H1 (cell line): ENCODE results near the gene KDSR. TPM values are rescaled to one million over a fixed set of nuclear protein-coding genes. Genes with fewer than 3 reads are reported as not detected.

Experiments used
- CTCF ChIA-PET: fragments of 300-600 bp; sonication (Branson Sonifier 250); formaldehyde crosslinking; loops from one replicate; lab custom pipeline; 2021; ENCODE audit not compliant: partially characterized antibody; lab: Charles Lee
- POLR2A ChIA-PET: fragments of 300-600 bp; sonication (Branson Sonifier 250); formaldehyde crosslinking; loops from one replicate; lab custom pipeline; 2021; ENCODE audit warnings: inconsistent platforms; ENCODE audit not compliant: partially characterized antibody; lab: Charles Lee
- DNase-seq, 2 experiments: peaks; one replicate each; pipeline versions ENCODE4 v3.0.0 to v3.0.0-alpha.2; 2010 to 2022; ENCODE audit warnings: low spot score in 2 of 2, low read depth in 1 of 2, mixed read lengths in 1 of 2
- FAIRE-seq: peaks from 2 replicates; lab custom pipeline; 2011; peaks lifted over from hg19 to GRCh38; lab: Jason Lieb, UNC
- H2AFZ ChIP-seq: 2 replicates; pipeline ENCODE4 v1.8.1; 2012; ENCODE audit warnings: low read length, inconsistent platforms
- H2AK5ac ChIP-seq: 2 replicates; pipeline ENCODE4 v1.6.1; 2013; ENCODE audit warnings: low read depth, low read length
- H2BK120ac ChIP-seq: replicated peaks from 2 replicates; pipeline ENCODE3; 2013; ENCODE audit warnings: low read depth, low read length, inconsistent platforms
- H2BK12ac ChIP-seq: 2 replicates; pipeline ENCODE4 v1.6.1; 2013; ENCODE audit warnings: low read depth, low read length
- H2BK15ac ChIP-seq: 2 replicates; pipeline ENCODE4 v1.6.1; 2013; ENCODE audit warnings: low read length
- H2BK20ac ChIP-seq: 2 replicates; pipeline ENCODE4 v1.6.1; 2013; ENCODE audit warnings: low read length
- H2BK5ac ChIP-seq: 2 replicates; pipeline ENCODE4 v1.6.1; 2013; ENCODE audit warnings: low read depth, low read length
- H3K14ac ChIP-seq: 2 replicates; pipeline ENCODE4 v1.6.1; 2013; ENCODE audit warnings: inconsistent platforms; ENCODE audit not compliant: insufficient read length
- H3K18ac ChIP-seq: 2 replicates; pipeline ENCODE4 v1.6.1; 2013; ENCODE audit warnings: low read length; ENCODE audit errors: extremely low read depth
- H3K23ac ChIP-seq: 2 replicates; pipeline ENCODE4 v1.6.1; 2013; ENCODE audit warnings: inconsistent platforms; ENCODE audit not compliant: insufficient read length
- H3K23me2 ChIP-seq: 2 replicates; pipeline ENCODE4 v1.6.1; 2013; ENCODE audit warnings: low read depth, low read length
- H3K27ac ChIP-seq: 2 replicates; pipeline ENCODE4 v1.6.1; 2011; ENCODE audit warnings: low read depth, low read length, inconsistent platforms
- H3K27me3 ChIP-seq, 4 experiments: replicated peaks in 1 of 4; 1 replicate in 1 of 4; 2 replicates in 3 of 4; pipeline versions ENCODE4 v1.6.1 to v1.8.1; 2011 to 2013; ENCODE audit warnings: low read length in 3 of 4, mild to moderate bottlenecking in 3 of 4, inconsistent platforms in 2 of 4, mixed read lengths in 2 of 4, moderate library complexity in 1 of 4; ENCODE audit not compliant: control insufficient read depth in 3 of 4, insufficient read depth in 3 of 4; ENCODE audit errors: extremely low read depth in 1 of 4
- H3K36me3 ChIP-seq, 4 experiments: 2 replicates each; pipeline versions ENCODE4 v1.6.1 to v1.8.1; 2011 to 2013; ENCODE audit warnings: mild to moderate bottlenecking in 4 of 4, low read length in 3 of 4, moderate library complexity in 2 of 4, control low read depth in 1 of 4, inconsistent platforms in 1 of 4; ENCODE audit not compliant: insufficient read depth in 4 of 4, control insufficient read depth in 2 of 4
- H3K4ac ChIP-seq: replicated peaks from 2 replicates; pipeline ENCODE3; 2013; ENCODE audit warnings: low read length, low read depth, mixed read lengths, inconsistent platforms; ENCODE audit not compliant: insufficient read length
- H3K4me1 ChIP-seq, 4 experiments: replicated peaks in 1 of 4; 1 replicate in 1 of 4; 2 replicates in 3 of 4; pipeline versions ENCODE4 v1.6.1 to v1.8.1; 2011 to 2013; ENCODE audit warnings: low read length in 3 of 4, inconsistent platforms in 2 of 4, mixed read lengths in 1 of 4; ENCODE audit not compliant: insufficient read depth in 4 of 4, control insufficient read depth in 3 of 4
- H3K4me2 ChIP-seq, 2 experiments: 2 replicates each; pipeline versions ENCODE4 v1.6.1 to v1.8.1; 2011 to 2013; ENCODE audit warnings: low read depth in 2 of 2, low read length in 2 of 2, control low read depth in 1 of 2, inconsistent platforms in 1 of 2, mild to moderate bottlenecking in 1 of 2; ENCODE audit not compliant: insufficient read depth in 1 of 2
- H3K4me3 ChIP-seq, 4 experiments: fragments of 200-600, 300-600 bp in 1 of 4; sonication (generic), shearing (Covaris generic), sonication (Bioruptor Twin) in 1 of 4; 2 replicates each; pipeline versions ENCODE4 v1.5.1 to v1.8.1; 2011 to 2016; ENCODE audit warnings: low read length in 4 of 4, low read depth in 3 of 4, control low read depth in 2 of 4, inconsistent platforms in 2 of 4, mild to moderate bottlenecking in 2 of 4, mixed read lengths in 1 of 4, moderate library complexity in 1 of 4; ENCODE audit not compliant: insufficient read depth in 2 of 4; ENCODE audit errors: extremely low read depth in 1 of 4
- H3K56ac ChIP-seq: replicated peaks from 2 replicates; pipeline ENCODE3; 2013; ENCODE audit warnings: low read depth, mild to moderate bottlenecking, mixed read lengths, low read length, inconsistent platforms; ENCODE audit not compliant: insufficient read length
- H3K79me1 ChIP-seq: 2 replicates; pipeline ENCODE4 v1.6.1; 2013; ENCODE audit warnings: low read depth, low read length, control low read depth
- H3K79me2 ChIP-seq, 2 experiments: 2 replicates each; pipeline versions ENCODE4 v1.6.1 to v1.8.1; 2012 to 2013; ENCODE audit warnings: low read length in 2 of 2, mild to moderate bottlenecking in 2 of 2, inconsistent platforms in 1 of 2; ENCODE audit not compliant: insufficient read depth in 2 of 2, control insufficient read depth in 1 of 2
- H3K9ac ChIP-seq, 4 experiments: replicated peaks in 1 of 4; 1 replicate in 1 of 4; 2 replicates in 3 of 4; pipeline versions ENCODE4 v1.6.1 to v1.8.1; 2011 to 2013; ENCODE audit warnings: low read depth in 3 of 4, low read length in 3 of 4, control low read depth in 2 of 4, mild to moderate bottlenecking in 2 of 4, moderate library complexity in 2 of 4, inconsistent platforms in 1 of 4; ENCODE audit errors: extremely low read depth in 1 of 4
- H3K9me3 ChIP-seq, 2 experiments: 2 replicates each; pipeline versions ENCODE4 v1.6.1 to v1.8.1; 2012 to 2013; ENCODE audit warnings: mild to moderate bottlenecking in 2 of 2, moderate library complexity in 2 of 2, control low read depth in 1 of 2, inconsistent platforms in 1 of 2, low read depth in 1 of 2, low read length in 1 of 2, mixed read lengths in 1 of 2; ENCODE audit not compliant: insufficient read depth in 2 of 2
- H4K20me1 ChIP-seq, 2 experiments: replicated peaks in 1 of 2; 2 replicates each; pipeline versions ENCODE3 to v1.8.1; 2011 to 2013; ENCODE audit warnings: inconsistent platforms in 2 of 2, low read length in 2 of 2, mild to moderate bottlenecking in 1 of 2; ENCODE audit not compliant: insufficient read depth in 2 of 2, control insufficient read depth in 1 of 2
- H4K5ac ChIP-seq: 2 replicates; pipeline ENCODE4 v1.6.1; 2013; ENCODE audit warnings: low read length, low read depth, mixed read lengths, inconsistent platforms; ENCODE audit not compliant: insufficient read length
- H4K8ac ChIP-seq: 2 replicates; pipeline ENCODE4 v1.8.0; 2013; ENCODE audit warnings: mild to moderate bottlenecking, moderate library complexity, low read length, inconsistent platforms; ENCODE audit not compliant: insufficient read depth; ENCODE audit errors: extremely low read depth
- H4K91ac ChIP-seq: replicated peaks from 2 replicates; pipeline ENCODE3; 2013; ENCODE audit warnings: low read length, mixed read lengths, inconsistent platforms; ENCODE audit not compliant: insufficient read length
- BRCA1 ChIP-seq: IDR thresholded peaks from 2 replicates; pipeline ENCODE4 v1.6.1; 2012; ENCODE audit warnings: low read depth, low read length, improper control_type of control experiment
- FOSL1 ChIP-seq: IDR thresholded peaks from 2 replicates; pipeline ENCODE4 v1.6.1; 2011; ENCODE audit warnings: mild to moderate bottlenecking, low read depth, low read length, moderate library complexity; ENCODE audit not compliant: insufficient read depth
- JUND ChIP-seq: IDR thresholded peaks from 2 replicates; pipeline ENCODE4 v1.6.1; 2011; ENCODE audit warnings: mild to moderate bottlenecking, improper control_type of control experiment, low read length
- RBBP5 ChIP-seq: IDR thresholded peaks from 2 replicates; pipeline ENCODE4 v1.7.1; 2012; ENCODE audit warnings: low read depth, mild to moderate bottlenecking, inconsistent platforms, low read length, moderate library complexity, borderline replicate concordance
- RFX5 ChIP-seq: IDR thresholded peaks from 2 replicates; pipeline ENCODE4 v1.6.1; 2011; ENCODE audit warnings: low read depth, low read length, improper control_type of control experiment, borderline replicate concordance
- SP2 ChIP-seq: IDR thresholded peaks from 2 replicates; pipeline ENCODE4 v1.6.1; 2012; ENCODE audit warnings: mild to moderate bottlenecking, low read length, inconsistent platforms
- WGBS, 2 experiments: shearing (Covaris generic) in 1 of 2; methylation state at CpG; one replicate each; pipeline versions ENCODE4 v1.1.6 to v1.1.7; 2013 to 2015; ENCODE audit warnings: low lambda C conversion rate in 2 of 2, mixed read lengths in 2 of 2, inconsistent platforms in 1 of 2, low coverage in 1 of 2, missing lambda C conversion rate in 1 of 2; ENCODE audit not compliant: insufficient replicate concordance in 2 of 2, insufficient coverage in 1 of 2, insufficient read length in 1 of 2; ENCODE audit errors: extremely low coverage in 1 of 2, missing lambda C conversion rate in 1 of 2; 5-methylcytosine and 5-hydroxymethylcytosine counted together
- polyA plus RNA-seq, 7 experiments: library from polyadenylated mRNA; depleted of rRNA in 3 of 7; stranded (reverse) in 5 of 7; unstranded in 2 of 7; fragments of >200 nt in 5 of 7; fragments of 200-250 nt in 2 of 7; gene quantifications; 1 replicate in 5 of 7; 2 replicates in 1 of 7; 4 replicates in 1 of 7; pipeline versions ENCODE4 v1.2.1 to v1.2.3, GENCODE V29; 2011 to 2013; ENCODE audit warnings: missing spikeins in 2 of 7, mixed read lengths in 2 of 7
- total RNA-seq: library from RNA; stranded (reverse); fragmentation: NEBNext Ultra II Directional; extraction: Animal tissue kit (Norgen Biotek cat#: 25700); gene quantifications from 2 replicates; pipeline ENCODE4 v1.2.1, GENCODE V29; 2021

KDSR gene
- total and polyA plus RNA-seq, 2 of the 8 experiments (the other 6 are each of a cell fraction or from before 2014, with no cell fraction given), result 12.4 to 50.5 TPM

DNA sequence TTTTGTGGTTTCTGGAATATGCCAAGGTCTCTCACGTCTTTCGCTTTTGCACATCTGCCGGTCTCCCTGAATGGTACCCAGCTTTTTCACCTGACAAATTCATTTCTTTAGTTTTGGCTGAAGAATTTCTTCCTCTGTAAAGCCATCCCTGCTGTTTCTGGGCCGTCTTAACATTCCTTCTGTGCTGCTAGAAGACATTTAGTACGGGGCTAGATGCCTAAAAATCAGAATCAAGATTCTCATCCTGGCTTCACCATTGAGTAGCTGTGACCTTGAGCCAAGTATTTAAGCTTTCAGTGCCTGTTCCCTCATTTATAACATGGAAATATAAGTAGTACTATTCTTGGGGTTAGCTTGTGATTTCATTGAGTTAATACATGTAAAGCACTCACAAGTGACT, 41.0 kb downstream of the KDSR start:
- Histone ChIP-seq H4K20me1 (no peaks in the 10 kb centered on the region), H3K9me3 (no peaks in the 10 kb centered on the region), H3K23ac (no peak overlapping the region), H2AK5ac (no peak overlapping the region), H3K14ac (no peak overlapping the region), H3K36me3 (peaks cover 0 to 10% (median 0%) of the 10 kb centered on the region in 4 experiments; a peak in 2 of 8 replicates), H3K27me3 (peaks cover 0 to 10% (median 3%) of the 10 kb centered on the region in 4 experiments; a peak in 5 of 7 replicates), H4K8ac (no peak overlapping the region), H3K18ac (no peak overlapping the region), H4K91ac (no peak overlapping the region), H4K5ac (no peak overlapping the region), H3K4ac (no peak overlapping the region), H3K9ac (no peak overlapping the region), H2AFZ (no peak overlapping the region), H2BK12ac (no peak overlapping the region), H2BK20ac (no peak overlapping the region), H3K4me1 (peaks cover 0 to 6% (median 3%) of the 10 kb centered on the region in 4 experiments; a peak in 3 of 7 replicates), H2BK15ac (no peak overlapping the region), H3K79me2 (no peaks in the 10 kb centered on the region), H3K79me1 (no peaks in the 10 kb centered on the region), H3K56ac (no peak overlapping the region), H3K4me3 (no peak overlapping the region), H3K23me2 (peaks cover under 1% of the 10 kb centered on the region; the same call in 1 of the 2 replicates), H3K4me2 (no peak overlapping the region), H3K27ac (no peak overlapping the region), H2BK5ac (no peak overlapping the region), H2BK120ac (no peak overlapping the region)
- POLR2A ChIA-PET, result interaction anchor here (0.6 kb wide), 1 partner anchor 645 kb away, joined by 3 read pairs; no protein-coding TSS in a partner anchor
- WGBS, 2 experiments, result 94% methylated on average over 5 of the region's 5 CpGs; no CpG with 5 or more reads in 1 of the 2 experiments
- FAIRE-seq (no peak), DNase-seq (no peak)
- CTCF ChIA-PET, result interaction anchor here (0.8 to 8.9 kb wide), 9 partner anchors 8 to 303 kb away, joined by 3 to 96 read pairs (median 6); no protein-coding TSS in a partner anchor
- TF ChIP-seq BRCA1 (no peak), FOSL1 (no peak), SP2 (no peak), JUND (no peak), RFX5 (no peak), RBBP5 (no peak)
